GM12878 (cell line): ENCODE data around the gene RBM42. TPM values are rescaled to one million over a fixed set of nuclear protein-coding genes. Genes with fewer than 3 reads are reported as not detected.

Source experiments
- ATAC-seq: fragments of 200-7000 bp; cut with Tn5 transposase; 3 replicates; pipeline ENCODE4 v1.9.1; 2020; ENCODE audit warnings: mild to moderate bottlenecking, moderate library complexity
- BruUV-seq: library from RNA; stranded (reverse); fragments of 400-500 nt; replicated peaks from 2 replicates; lab custom pipeline; 2021; lab: Mats Ljungman, UMichigan
- CTCF ChIA-PET: fragments of 300-600 bp; sonication (Branson Sonifier 250); formaldehyde crosslinking; extraction: SDS; loops from one replicate; lab custom pipeline; 2021; ENCODE audit warnings: inconsistent platforms; lab: Yijun Ruan, JAX
- POLR2A ChIA-PET: fragments of 350-600 bp; formaldehyde crosslinking; extraction: SDS; loops from one replicate; lab custom pipeline; 2021; ENCODE audit warnings: inconsistent platforms; lab: Charles Lee
- RAD21 ChIA-PET: fragments of 300-600 bp; sonication (Branson Sonifier 250); formaldehyde crosslinking; loops from one replicate; lab custom pipeline; 2023; ENCODE audit warnings: antibody characterized with exemption; ENCODE audit not compliant: unreplicated experiment; lab: Charles Lee
- SMC1A ChIA-PET: fragments of 300-600 bp; sonication (Branson Sonifier 250); formaldehyde crosslinking; loops from one replicate; lab custom pipeline; 2023; ENCODE audit not compliant: unreplicated experiment, uncharacterized antibody; lab: Charles Lee
- DNase-seq: peaks from one replicate; pipeline ENCODE4 v3.0.0-alpha.2; 2011; ENCODE audit warnings: low read depth, low spot score
- FAIRE-seq: peaks from 3 replicates; lab custom pipeline; 2011; peaks lifted over from hg19 to GRCh38; lab: Jason Lieb, UNC
- H2AFZ ChIP-seq: 2 replicates; pipeline ENCODE4 v1.6.0; 2011; ENCODE audit warnings: low read depth, low read length, control low read depth; ENCODE audit not compliant: control insufficient read depth
- H3K27ac ChIP-seq: 2 replicates; pipeline ENCODE4 v1.5.1; 2011; ENCODE audit warnings: control low read depth; ENCODE audit not compliant: control insufficient read depth, insufficient read depth
- H3K27me3 ChIP-seq, 2 experiments: replicated peaks in 1 of 2; 2 replicates each; pipeline versions ENCODE4 v1.6.0 to v1.6.1; 2011; ENCODE audit warnings: low read length in 1 of 2; ENCODE audit not compliant: control insufficient read depth in 2 of 2, insufficient read depth in 2 of 2
- H3K36me3 ChIP-seq, 2 experiments: 2 replicates each; pipeline ENCODE4 v1.5.1; 2011; ENCODE audit warnings: low read length in 1 of 2; ENCODE audit not compliant: control insufficient read depth in 2 of 2, insufficient read depth in 2 of 2
- H3K4me1 ChIP-seq: 2 replicates; pipeline ENCODE4 v1.6.1; 2011; ENCODE audit warnings: mild to moderate bottlenecking, low read length, moderate library complexity, mixed read lengths; ENCODE audit not compliant: control insufficient read depth, insufficient read depth
- H3K4me2 ChIP-seq: 2 replicates; pipeline ENCODE4 v1.6.0; 2011; ENCODE audit warnings: control low read depth; ENCODE audit not compliant: control insufficient read depth, insufficient read depth
- H3K4me3 ChIP-seq: fragments of 200-600 bp; sonication (generic); 2 replicates; pipeline ENCODE4 v1.5.1; 2016
- H3K79me2 ChIP-seq: 2 replicates; pipeline ENCODE4 v1.6.0; 2011; ENCODE audit warnings: low read length; ENCODE audit not compliant: control insufficient read depth, insufficient read depth
- H3K9ac ChIP-seq: 2 replicates; pipeline ENCODE4 v1.8.0; 2011; ENCODE audit warnings: low read length, control low read depth, mixed read lengths; ENCODE audit not compliant: control insufficient read depth, insufficient read depth
- H3K9me3 ChIP-seq: replicated peaks from 3 replicates; pipeline ENCODE4 v1.5.1; 2011; ENCODE audit warnings: mild to moderate bottlenecking, low read length; ENCODE audit not compliant: control insufficient read depth, insufficient read depth
- H4K20me1 ChIP-seq: 2 replicates; pipeline ENCODE4 v1.6.0; 2011; ENCODE audit not compliant: control insufficient read depth, insufficient read depth
- BRCA1 ChIP-seq: IDR thresholded peaks from 2 replicates; pipeline ENCODE4 v1.6.1; 2011; ENCODE audit warnings: low read depth, low read length, improper control_type of control experiment
- NFYA ChIP-seq: IDR thresholded peaks from 2 replicates; pipeline ENCODE4 v1.6.1; 2011; ENCODE audit warnings: low read depth, mild to moderate bottlenecking, low read length, improper control_type of control experiment, borderline replicate concordance
- RB1 ChIP-seq: fragments of 450-650 bp; formaldehyde crosslinking; IDR thresholded peaks from 2 replicates; pipeline ENCODE4 v1.6.1; 2017; ENCODE audit warnings: mild to moderate bottlenecking, borderline replicate concordance
- RUNX3 ChIP-seq: IDR thresholded peaks from 2 replicates; pipeline ENCODE4 v1.6.1; 2012; ENCODE audit warnings: low read length, inconsistent platforms
- TAF1 ChIP-seq: IDR thresholded peaks from 2 replicates; pipeline ENCODE4 v1.6.1; 2011; ENCODE audit warnings: mild to moderate bottlenecking, low read depth, low read length, borderline replicate concordance
- TARDBP ChIP-seq: IDR thresholded peaks from 2 replicates; pipeline ENCODE4 v1.6.1; 2016; ENCODE audit warnings: borderline replicate concordance
- TCF3 ChIP-seq: IDR thresholded peaks from 2 replicates; pipeline ENCODE4 v1.6.1; 2012; ENCODE audit warnings: low read depth, mild to moderate bottlenecking, low read length, borderline replicate concordance; ENCODE audit not compliant: insufficient read depth
- WRNIP1 ChIP-seq: IDR thresholded peaks from 2 replicates; pipeline ENCODE4 v1.6.1; 2011; ENCODE audit warnings: low read depth, low read length, improper control_type of control experiment, borderline replicate concordance
- ZBTB40 ChIP-seq: fragments of 450-650 bp; IDR thresholded peaks from 2 replicates; pipeline ENCODE4 v1.6.1; 2016; ENCODE audit warnings: mild to moderate bottlenecking, moderate library complexity, borderline replicate concordance
- WGBS: methylation state at CpG from one replicate; pipeline ENCODE4 v1.1.6; 2016; ENCODE audit warnings: low lambda C conversion rate; ENCODE audit not compliant: insufficient replicate concordance, insufficient coverage; ENCODE audit errors: missing lambda C conversion rate; 5-methylcytosine and 5-hydroxymethylcytosine counted together
- in situ Hi-C: fragments of 300-500 bp; cut with MboI; formaldehyde crosslinking; loops from 9 replicates; pipeline ENCODE4 v1.14.3; 2018; ENCODE audit warnings: mixed read lengths
- intact Hi-C: fragments of 100-400 bp; cut with micrococcal nuclease; formaldehyde crosslinking; loops from one replicate; pipeline ENCODE4 v1.14.2; 2022; ENCODE audit not compliant: unreplicated experiment
- polyA plus RNA-seq, 11 experiments: library from polyadenylated mRNA; depleted of rRNA in 4 of 11; unstranded in 6 of 11; stranded (reverse) in 5 of 11; fragments of >200 nt; fragmentation: Nextera tagmentation in 4 of 11; fragmentation: Illumina TruSeq in 1 of 11; extraction: Ambion mirVana in 4 of 11; extraction: Trizol in 1 of 11; gene quantifications; 1 replicate in 1 of 11; 2 replicates in 10 of 11; pipeline versions ENCODE4 v1.2.1 to v1.2.3, GENCODE V29; 2011 to 2016; ENCODE audit warnings: inconsistent platforms in 2 of 11, missing spikeins in 2 of 11, low read depth in 1 of 11
- total RNA-seq, 4 experiments: library from RNA; depleted of rRNA in 3 of 4; stranded (reverse); fragments of >200 nt in 3 of 4; fragmentation: Illumina TruSeq in 1 of 4; extraction: Trizol in 1 of 4; gene quantifications; 2 replicates each; pipeline versions ENCODE4 v1.2.1 to v1.2.3, GENCODE V29; 2013 to 2021

RBM42 gene
- total and polyA plus RNA-seq, 10 of the 15 experiments (the other 5 are each of a cell fraction or from before 2014, with no cell fraction given): 4.2 to 117 (median 48.5) TPM

DNA sequence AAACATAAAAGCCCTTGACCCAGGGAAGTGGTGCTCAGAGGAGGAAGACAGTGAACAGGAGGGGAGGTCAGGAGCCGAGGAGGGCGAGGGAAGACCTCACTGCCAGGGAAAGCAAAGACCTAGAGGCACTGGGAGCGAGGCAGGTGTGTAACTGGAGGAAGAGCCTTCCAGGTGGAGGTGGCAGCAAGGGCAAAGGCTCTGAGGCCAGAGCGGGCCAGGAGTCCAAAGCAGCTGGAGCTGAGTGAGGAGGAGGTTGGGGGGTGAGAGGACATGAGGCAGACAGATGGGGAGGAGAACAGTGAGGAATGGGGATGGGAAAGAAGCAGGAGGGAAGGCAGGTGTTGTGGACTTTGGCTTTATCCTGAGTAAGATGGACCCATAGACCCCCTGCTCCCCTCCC lies 41.1 kb downstream of the RBM42 start (continued):
- no peak for TF ChIP-seq TAF1
- no peak for TF ChIP-seq RUNX3

GRCh38 chr19:35670686-35671085 lies 41.9 kb downstream of the RBM42 start:
- in situ Hi-C loops (no loop called here), intact Hi-C loops (no loop called here)
- WGBS: 43% methylated on average over 1 of the region's 1 CpG
- Histone ChIP-seq H3K9me3 (no peaks in the 10 kb centered on the region), H3K79me2 (no peaks in the 10 kb centered on the region), H3K36me3 (0 out of 4 replicates have a peak, but pooled peaks cover 0 to 2% of the 10 kb centered on the region in 2 experiments), H4K20me1 (no peaks in the 10 kb centered on the region), H3K9ac (no peak overlapping the region), H3K4me1 (peaks cover 4% of the 10 kb centered on the region), H3K27me3 (no peaks in the 10 kb centered on the region), H3K4me3 (no peak overlapping the region), H2AFZ (no peak overlapping the region), H3K27ac (no peak overlapping the region), H3K4me2 (no peak overlapping the region)
- ChIA-PET SMC1A (no interaction called here), CTCF (no interaction called here), RAD21 (no interaction called here), POLR2A (no interaction called here)
- no peak for DNase-seq
- no TSS peak for BruUV-seq
- ATAC-seq: no peak
- FAIRE-seq: no peak
- no peak for TF ChIP-seq ZBTB40
- no peak for TF ChIP-seq TCF3
- TF ChIP-seq NFYA: no peak
- no peak for TF ChIP-seq TARDBP
- no peak for TF ChIP-seq WRNIP1
- TF ChIP-seq BRCA1: no peak
- no peak for TF ChIP-seq RB1
